Fibroblast of lung (primary cell): Measurements from ENCODE around the gene GCK.

Experiments
- CTCF ChIP-seq, 2 donors: IDR thresholded peaks in 1 of 2; conservative IDR thresholded peaks in 1 of 2; 1 replicate in 1 of 2; 2 replicates in 1 of 2; pipeline ENCODE4 v1.5.1; 2011 to 2012; ENCODE audit warnings: low read length in 2 of 2, control low read depth in 1 of 2, inconsistent platforms in 1 of 2, low read depth in 1 of 2, mild to moderate bottlenecking in 1 of 2
- EZH2 ChIP-seq: IDR thresholded peaks from 2 replicates; pipeline ENCODE4 v1.5.1; 2012; ENCODE audit warnings: low read length, control low read depth, mild to moderate bottlenecking; ENCODE audit errors: missing control alignments

- TF ChIP-seq EZH2 (no peak), CTCF (conservative IDR thresholded peaks at IDR 0.05 in 1 of 2, IDR thresholded peaks at IDR 0.05 in 1 of 2; ENCODE audit: low read depth in 1 of 2, low read length in 2 of 2) (no peak)
Measured at GRCh38 chr7:44189993-44190872, 994 bp upstream of the GCK start.
